ENCODE data around the gene ELAC2. TPM values are rescaled to one million over a fixed set of nuclear protein-coding genes. Genes with fewer than 3 reads are reported as not detected.

ELAC2 gene
- total and polyA plus RNA-seq, 2 of the 8 experiments (the other 6 are each of a cell fraction or from before 2014, with no cell fraction given): 91.6 to 127 TPM

- Histone ChIP-seq H3K9ac (replicated peaks in 1 of 4; ENCODE audit: extremely low read depth in 1 of 4, low read depth in 3 of 4, low read length in 3 of 4) (no peak overlapping the region), H3K27me3 (replicated peaks in 1 of 4; ENCODE audit: control insufficient read depth in 3 of 4, extremely low read depth in 1 of 4, insufficient read depth in 3 of 4, low read length in 3 of 4) (no peaks in the 10 kb centered on the region), H4K91ac (replicated peaks; ENCODE audit: insufficient read length, low read length) (no peak overlapping the region), H3K4ac (replicated peaks; ENCODE audit: insufficient read length, low read depth, low read length) (no peak overlapping the region), H2BK120ac (replicated peaks; ENCODE audit: low read depth, low read length) (no peak overlapping the region), H3K14ac (ENCODE audit: insufficient read length) (no peak overlapping the region), H2BK20ac (ENCODE audit: low read length) (no peak overlapping the region), H3K36me3 (ENCODE audit: control insufficient read depth in 2 of 4, insufficient read depth in 4 of 4, low read length in 3 of 4) (peaks cover 57 to 90% (median 76%) of the 10 kb centered on the region in 4 experiments), H2AFZ (ENCODE audit: low read length) (no peak overlapping the region), H4K8ac (ENCODE audit: extremely low read depth, insufficient read depth, low read length) (no peak overlapping the region), H4K20me1 (replicated peaks in 1 of 2; ENCODE audit: control insufficient read depth in 1 of 2, insufficient read depth in 2 of 2, low read length in 2 of 2) (peaks cover 6 to 7% of the 10 kb centered on the region in 2 experiments), H2AK5ac (ENCODE audit: low read depth, low read length) (no peak overlapping the region), H2BK12ac (ENCODE audit: low read depth, low read length) (no peak overlapping the region), H3K9me3 (ENCODE audit: insufficient read depth in 2 of 2, low read depth in 1 of 2, low read length in 1 of 2) (no peaks in the 10 kb centered on the region), H3K4me1 (replicated peaks in 1 of 4; ENCODE audit: control insufficient read depth in 3 of 4, insufficient read depth in 4 of 4, low read length in 3 of 4) (no peaks in the 10 kb centered on the region), H2BK5ac (ENCODE audit: low read depth, low read length) (no peak overlapping the region), H3K23me2 (ENCODE audit: low read depth, low read length) (no peaks in the 10 kb centered on the region), H3K79me2 (ENCODE audit: control insufficient read depth in 1 of 2, insufficient read depth in 2 of 2, low read length in 2 of 2) (no peaks in the 10 kb centered on the region), H3K56ac (replicated peaks; ENCODE audit: insufficient read length, low read depth, low read length) (no peak overlapping the region), H3K27ac (ENCODE audit: low read depth, low read length) (no peak overlapping the region), H4K5ac (ENCODE audit: insufficient read length, low read depth, low read length) (no peak overlapping the region), H3K79me1 (ENCODE audit: low read depth, low read length) (peaks cover 3% of the 10 kb centered on the region), H3K23ac (ENCODE audit: insufficient read length) (no peak overlapping the region), H3K4me3 (ENCODE audit: extremely low read depth in 1 of 4, insufficient read depth in 2 of 4, low read depth in 3 of 4, low read length in 4 of 4) (no peak overlapping the region), H3K18ac (ENCODE audit: extremely low read depth, low read length) (no peak overlapping the region), H3K4me2 (ENCODE audit: insufficient read depth in 1 of 2, low read depth in 2 of 2, low read length in 2 of 2) (no peak overlapping the region), H2BK15ac (ENCODE audit: low read length) (no peak overlapping the region)
- ChIA-PET POLR2A (ENCODE audit: partially characterized antibody) (interaction anchor here (0.9 to 3.2 kb wide), 4 partner anchors 11 to 25 kb away, joined by 3 to 13 read pairs (median 7); no protein-coding TSS in a partner anchor), CTCF (ENCODE audit: partially characterized antibody) (interaction anchor here (1.5 to 2.4 kb wide), 2 partner anchors 9 to 11 kb away, joined by 7 to 11 read pairs; no protein-coding TSS in a partner anchor)
- WGBS, 2 experiments (ENCODE audit: extremely low coverage in 1 of 2, insufficient coverage in 1 of 2, insufficient read length in 1 of 2, insufficient replicate concordance in 2 of 2, low coverage in 1 of 2, low lambda C conversion rate in 2 of 2, missing lambda C conversion rate in 1 of 2): 91% methylated on average over 14 of the region's 14 CpGs; no CpG with 5 or more reads in 1 of the 2 experiments
- DNase-seq (ENCODE audit: low read depth in 1 of 2, low spot score in 2 of 2) (no peak), FAIRE-seq (no peak)
- TF ChIP-seq RNF2 (IDR thresholded peaks at IDR 0.05; ENCODE audit: borderline replicate concordance, low read depth, low read length, missing control alignments, poor library complexity, severe bottlenecking): no peak
- no peak for TF ChIP-seq SUZ12 (IDR thresholded peaks at IDR 0.05; ENCODE audit: low read length)
- TF ChIP-seq ASH2L (IDR thresholded peaks at IDR 0.05; ENCODE audit: low read length): no peak
- no peak for TF ChIP-seq USF2 (IDR thresholded peaks at IDR 0.05; ENCODE audit: low read length)
- TF ChIP-seq JUN (IDR thresholded peaks at IDR 0.05; ENCODE audit: low read depth, low read length): no peak
- TF ChIP-seq MAFK (IDR thresholded peaks at IDR 0.05; ENCODE audit: low read depth, low read length): no peak
- no peak for TF ChIP-seq HDAC2 (IDR thresholded peaks at IDR 0.05; ENCODE audit: borderline replicate concordance in 1 of 2, low read depth in 2 of 2, low read length in 2 of 2)
- no peak for TF ChIP-seq RAD21 (IDR thresholded peaks at IDR 0.05 in 1 of 2, conservative IDR thresholded peaks at IDR 0.05 in 1 of 2; ENCODE audit: low read depth in 2 of 2, low read length in 2 of 2)
- TF ChIP-seq HDAC6 (IDR thresholded peaks at IDR 0.05; ENCODE audit: low read depth, low read length): no peak
- TF ChIP-seq CTBP2 (IDR thresholded peaks at IDR 0.05; ENCODE audit: borderline replicate concordance, insufficient read depth, insufficient read length, low read length): no peak
- no peak for TF ChIP-seq TCF12 (IDR thresholded peaks at IDR 0.05; ENCODE audit: low read depth, low read length)
- no peak for TF ChIP-seq TEAD4 (IDR thresholded peaks at IDR 0.05; ENCODE audit: low read depth, low read length)
These were observed 24.2 kb downstream of the ELAC2 start for GRCh38 chr17:12993631-12994030.

All from H1 (cell line).